Measurements from ENCODE around the gene CNTN1.

CNTN1 gene

DNA sequence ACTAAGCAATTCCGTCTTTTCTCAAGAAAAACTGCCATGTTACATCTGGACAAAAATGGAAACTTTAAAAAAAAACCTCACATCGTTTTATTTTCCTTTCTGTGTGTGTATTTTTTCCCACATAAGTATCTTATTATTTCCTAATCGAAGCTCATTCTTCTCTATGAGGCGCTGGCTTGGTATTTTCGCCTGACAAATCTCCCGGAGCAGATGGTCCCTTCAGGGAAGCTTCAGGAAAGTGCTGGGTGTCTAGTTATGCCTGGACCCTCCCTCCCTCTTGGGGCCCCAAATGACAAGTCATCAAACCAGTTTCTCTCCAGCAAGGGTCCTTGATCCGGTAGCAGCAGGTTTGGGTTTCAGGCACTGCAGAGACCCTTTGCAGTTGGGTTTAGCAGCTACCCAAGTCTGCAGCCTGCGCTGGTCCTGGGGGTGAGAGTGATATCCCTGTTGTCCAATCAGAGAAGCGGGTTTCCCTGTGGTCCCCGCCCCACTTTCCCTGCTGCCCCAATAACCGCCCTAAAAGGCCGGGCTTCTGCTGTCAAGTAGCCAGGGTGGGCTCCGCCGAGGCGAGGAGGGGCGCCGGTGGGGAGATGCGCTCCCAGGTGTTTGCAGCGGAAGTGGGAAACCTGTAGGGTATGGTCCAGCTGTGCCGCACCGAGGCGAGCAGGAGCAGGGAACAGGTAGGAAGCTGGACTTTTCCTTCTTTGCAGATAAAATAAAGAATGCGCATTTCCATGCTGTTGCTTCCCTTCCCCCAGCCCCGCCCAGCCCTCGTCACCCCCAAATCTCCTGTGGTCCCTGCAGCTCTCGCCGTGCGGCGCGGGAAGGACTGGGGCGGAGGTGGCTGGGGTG, at the start of gene CNTN1:
Gene CNTN1, plus strand, starts transcription at position 527 of the 852 bp plus-strand sequence.
- no peak within 1 kb of the TSS for H3K27ac ChIP-seq
- TF ChIP-seq, protein P1, sequence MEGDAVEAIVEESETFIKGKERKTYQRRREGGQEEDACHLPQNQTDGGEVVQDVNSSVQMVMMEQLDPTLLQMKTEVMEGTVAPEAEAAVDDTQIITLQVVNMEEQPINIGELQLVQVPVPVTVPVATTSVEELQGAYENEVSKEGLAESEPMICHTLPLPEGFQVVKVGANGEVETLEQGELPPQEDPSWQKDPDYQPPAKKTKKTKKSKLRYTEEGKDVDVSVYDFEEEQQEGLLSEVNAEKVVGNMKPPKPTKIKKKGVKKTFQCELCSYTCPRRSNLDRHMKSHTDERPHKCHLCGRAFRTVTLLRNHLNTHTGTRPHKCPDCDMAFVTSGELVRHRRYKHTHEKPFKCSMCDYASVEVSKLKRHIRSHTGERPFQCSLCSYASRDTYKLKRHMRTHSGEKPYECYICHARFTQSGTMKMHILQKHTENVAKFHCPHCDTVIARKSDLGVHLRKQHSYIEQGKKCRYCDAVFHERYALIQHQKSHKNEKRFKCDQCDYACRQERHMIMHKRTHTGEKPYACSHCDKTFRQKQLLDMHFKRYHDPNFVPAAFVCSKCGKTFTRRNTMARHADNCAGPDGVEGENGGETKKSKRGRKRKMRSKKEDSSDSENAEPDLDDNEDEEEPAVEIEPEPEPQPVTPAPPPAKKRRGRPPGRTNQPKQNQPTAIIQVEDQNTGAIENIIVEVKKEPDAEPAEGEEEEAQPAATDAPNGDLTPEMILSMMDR (conservative IDR thresholded peaks at IDR 0.05): no peak

DNA sequence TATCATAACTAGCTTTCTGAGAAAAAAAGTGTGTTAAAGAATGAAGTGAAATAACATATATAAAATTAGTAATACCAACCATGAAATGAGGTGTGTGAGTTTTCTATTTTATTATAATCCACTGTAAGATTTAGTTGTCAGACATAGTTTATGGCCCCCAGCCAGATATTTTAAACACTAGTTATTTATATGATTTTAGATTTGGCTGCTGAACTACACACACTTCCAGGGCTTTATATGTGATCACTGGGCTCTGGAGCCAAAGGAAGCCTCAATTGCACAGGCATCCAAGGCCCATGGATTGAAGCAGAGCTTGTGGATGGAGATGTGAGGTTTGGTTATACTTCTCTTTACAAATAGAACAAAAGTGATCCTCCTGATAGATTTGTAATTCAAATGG, 48.7 kb upstream of the CNTN1 start:
- no peak overlapping the region for H3K27ac ChIP-seq
- TF ChIP-seq, protein P1 (conservative IDR thresholded peaks at IDR 0.05): no peak
- no peak for TF ChIP-seq ZFX (IDR thresholded peaks at IDR 0.05)

DNA sequence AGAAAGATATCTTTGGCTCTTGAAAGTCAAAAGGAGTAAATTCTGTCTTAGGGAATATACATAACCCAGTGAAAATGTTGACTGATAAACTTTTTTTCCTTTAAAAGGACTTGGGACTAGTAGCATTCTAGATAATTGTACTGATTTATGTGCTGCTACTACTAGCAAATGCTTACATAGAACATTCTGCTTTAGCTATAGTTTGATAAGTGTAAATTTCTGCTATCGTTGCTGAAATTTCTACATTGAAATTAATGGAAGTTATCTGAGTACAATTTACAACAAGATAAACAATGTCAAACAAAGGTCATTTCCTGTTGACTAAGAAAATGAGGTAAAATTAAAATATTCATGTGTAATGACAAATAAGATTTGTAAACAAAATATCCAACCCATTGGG, 48.3 kb upstream of the CNTN1 start:
- no peak overlapping the region for H3K27ac ChIP-seq
- TF ChIP-seq ZFX (IDR thresholded peaks at IDR 0.05): no peak
- TF ChIP-seq, protein P1 (conservative IDR thresholded peaks at IDR 0.05): no peak

DNA sequence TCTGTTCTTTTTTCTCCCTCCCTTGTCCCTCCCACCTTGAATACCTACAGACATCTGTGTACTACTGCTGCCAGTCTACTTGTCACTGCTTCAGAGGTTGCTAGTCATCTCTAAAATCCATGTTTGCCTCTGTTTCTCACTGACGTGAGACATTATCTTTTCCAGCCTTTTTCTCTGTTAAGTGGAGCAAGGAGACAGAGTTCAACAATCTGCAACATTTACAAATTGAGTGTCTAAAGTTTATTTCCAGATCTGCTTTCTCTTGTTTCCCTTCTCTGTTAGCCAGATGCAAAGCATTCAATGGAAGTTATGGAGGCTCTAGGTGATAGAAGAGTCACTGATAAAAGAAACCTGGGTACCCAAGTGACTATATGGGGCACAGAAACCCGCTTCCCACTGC, 47.5 kb upstream of the CNTN1 start:
- H3K27ac ChIP-seq: no peak overlapping the region
- TF ChIP-seq, protein P1 (conservative IDR thresholded peaks at IDR 0.05): no peak
- TF ChIP-seq ZFX (IDR thresholded peaks at IDR 0.05): no peak

DNA sequence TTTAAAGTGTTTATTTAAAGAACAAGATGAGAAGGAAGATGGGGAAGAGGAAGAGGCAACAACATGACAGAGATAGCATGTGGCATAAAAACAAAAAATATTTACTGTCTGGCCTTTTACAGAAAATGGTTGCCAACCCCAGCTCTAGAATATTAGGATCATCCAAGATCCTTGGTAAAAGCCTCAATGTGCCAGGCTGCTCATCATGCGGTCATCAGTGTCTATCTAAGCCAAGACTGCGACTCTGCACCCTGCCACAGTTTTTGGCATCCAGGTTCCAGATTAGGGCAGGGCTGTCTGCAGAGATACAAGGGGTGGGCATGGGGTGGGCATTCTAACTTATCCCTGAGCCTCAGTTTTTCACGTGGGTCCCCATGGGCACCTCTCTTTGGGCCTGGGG, 46.9 kb upstream of the CNTN1 start:
- TF ChIP-seq, protein P1 (conservative IDR thresholded peaks at IDR 0.05): no peak
- no peak for TF ChIP-seq ZFX (IDR thresholded peaks at IDR 0.05)
- H3K27ac ChIP-seq: no peak overlapping the region

DNA sequence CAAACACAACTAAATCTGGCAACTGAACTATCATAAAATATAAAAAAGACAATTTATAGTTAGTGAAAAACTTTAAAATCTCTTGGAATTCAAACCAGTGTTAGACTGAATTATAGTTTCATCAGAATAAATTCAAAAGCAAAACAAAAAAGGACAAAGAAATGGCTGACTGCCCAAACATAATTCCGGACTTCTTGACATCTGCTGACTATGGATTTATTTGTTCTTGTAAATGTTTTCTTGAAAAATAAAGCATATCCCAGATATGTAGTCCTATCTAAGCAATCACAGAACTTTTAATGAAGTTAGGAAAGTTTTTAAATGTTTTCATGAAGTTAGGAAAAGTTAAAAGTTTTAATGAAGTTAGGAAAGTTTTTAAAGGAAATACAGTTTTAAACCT, 45.8 kb upstream of the CNTN1 start:
- no peak for TF ChIP-seq ZFX (IDR thresholded peaks at IDR 0.05)
- TF ChIP-seq, protein P1 (conservative IDR thresholded peaks at IDR 0.05): no peak
- H3K27ac ChIP-seq: no peak overlapping the region

DNA sequence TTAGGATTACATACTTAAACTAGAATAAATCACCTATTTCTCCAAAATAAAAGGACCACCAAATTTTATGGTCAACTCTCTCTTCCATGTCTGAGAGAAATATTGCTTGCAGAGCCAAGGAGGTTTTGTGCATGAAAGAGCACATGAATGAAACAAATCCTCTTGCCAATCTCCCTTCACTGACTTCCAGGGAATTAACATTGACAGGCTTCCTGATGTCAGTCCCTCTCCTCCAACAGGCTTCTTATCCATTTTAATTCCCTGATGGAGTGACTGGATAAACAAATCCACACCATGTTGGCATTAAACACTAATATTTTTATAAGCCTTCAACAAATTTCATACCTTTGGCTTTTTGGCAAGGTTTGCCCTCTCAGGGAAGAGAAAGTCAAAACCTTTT, 45.3 kb upstream of the CNTN1 start:
- no peak for TF ChIP-seq ZFX (IDR thresholded peaks at IDR 0.05)
- TF ChIP-seq, protein P1 (conservative IDR thresholded peaks at IDR 0.05): no peak
- H3K27ac ChIP-seq: no peak overlapping the region
